ENCODE measurements around the gene AMPD2.

DNA sequence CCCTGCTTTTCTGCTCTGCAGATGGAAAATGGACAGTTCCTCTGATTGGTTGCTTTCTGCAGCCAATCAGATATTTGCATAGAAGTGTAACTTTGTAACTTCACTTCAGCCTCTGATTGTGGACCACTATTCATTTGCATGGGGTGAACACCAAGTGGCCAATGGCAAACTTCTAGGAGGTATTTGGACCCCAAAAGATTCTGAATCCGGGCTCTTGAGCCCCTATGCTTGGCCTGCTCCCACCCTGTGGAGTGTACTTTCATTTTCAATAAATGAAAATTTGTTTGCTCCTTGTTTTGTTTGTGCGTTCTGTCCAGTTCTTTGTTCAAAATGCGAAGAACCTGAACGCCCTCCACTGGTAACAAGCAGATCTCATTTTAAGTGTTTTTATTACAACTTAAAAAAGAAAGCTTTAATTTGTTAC is 29.9 kb downstream of the AMPD2 start:
- TF ChIP-seq, protein P1, sequence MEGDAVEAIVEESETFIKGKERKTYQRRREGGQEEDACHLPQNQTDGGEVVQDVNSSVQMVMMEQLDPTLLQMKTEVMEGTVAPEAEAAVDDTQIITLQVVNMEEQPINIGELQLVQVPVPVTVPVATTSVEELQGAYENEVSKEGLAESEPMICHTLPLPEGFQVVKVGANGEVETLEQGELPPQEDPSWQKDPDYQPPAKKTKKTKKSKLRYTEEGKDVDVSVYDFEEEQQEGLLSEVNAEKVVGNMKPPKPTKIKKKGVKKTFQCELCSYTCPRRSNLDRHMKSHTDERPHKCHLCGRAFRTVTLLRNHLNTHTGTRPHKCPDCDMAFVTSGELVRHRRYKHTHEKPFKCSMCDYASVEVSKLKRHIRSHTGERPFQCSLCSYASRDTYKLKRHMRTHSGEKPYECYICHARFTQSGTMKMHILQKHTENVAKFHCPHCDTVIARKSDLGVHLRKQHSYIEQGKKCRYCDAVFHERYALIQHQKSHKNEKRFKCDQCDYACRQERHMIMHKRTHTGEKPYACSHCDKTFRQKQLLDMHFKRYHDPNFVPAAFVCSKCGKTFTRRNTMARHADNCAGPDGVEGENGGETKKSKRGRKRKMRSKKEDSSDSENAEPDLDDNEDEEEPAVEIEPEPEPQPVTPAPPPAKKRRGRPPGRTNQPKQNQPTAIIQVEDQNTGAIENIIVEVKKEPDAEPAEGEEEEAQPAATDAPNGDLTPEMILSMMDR (IDR thresholded peaks at IDR 0.05; ENCODE audit: low read depth, low read length, missing input control): peak; percentile 21
- TF ChIP-seq, protein P2, sequence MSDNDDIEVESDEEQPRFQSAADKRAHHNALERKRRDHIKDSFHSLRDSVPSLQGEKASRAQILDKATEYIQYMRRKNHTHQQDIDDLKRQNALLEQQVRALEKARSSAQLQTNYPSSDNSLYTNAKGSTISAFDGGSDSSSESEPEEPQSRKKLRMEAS (IDR thresholded peaks at IDR 0.05): no peak
- TF ChIP-seq, protein P3, sequence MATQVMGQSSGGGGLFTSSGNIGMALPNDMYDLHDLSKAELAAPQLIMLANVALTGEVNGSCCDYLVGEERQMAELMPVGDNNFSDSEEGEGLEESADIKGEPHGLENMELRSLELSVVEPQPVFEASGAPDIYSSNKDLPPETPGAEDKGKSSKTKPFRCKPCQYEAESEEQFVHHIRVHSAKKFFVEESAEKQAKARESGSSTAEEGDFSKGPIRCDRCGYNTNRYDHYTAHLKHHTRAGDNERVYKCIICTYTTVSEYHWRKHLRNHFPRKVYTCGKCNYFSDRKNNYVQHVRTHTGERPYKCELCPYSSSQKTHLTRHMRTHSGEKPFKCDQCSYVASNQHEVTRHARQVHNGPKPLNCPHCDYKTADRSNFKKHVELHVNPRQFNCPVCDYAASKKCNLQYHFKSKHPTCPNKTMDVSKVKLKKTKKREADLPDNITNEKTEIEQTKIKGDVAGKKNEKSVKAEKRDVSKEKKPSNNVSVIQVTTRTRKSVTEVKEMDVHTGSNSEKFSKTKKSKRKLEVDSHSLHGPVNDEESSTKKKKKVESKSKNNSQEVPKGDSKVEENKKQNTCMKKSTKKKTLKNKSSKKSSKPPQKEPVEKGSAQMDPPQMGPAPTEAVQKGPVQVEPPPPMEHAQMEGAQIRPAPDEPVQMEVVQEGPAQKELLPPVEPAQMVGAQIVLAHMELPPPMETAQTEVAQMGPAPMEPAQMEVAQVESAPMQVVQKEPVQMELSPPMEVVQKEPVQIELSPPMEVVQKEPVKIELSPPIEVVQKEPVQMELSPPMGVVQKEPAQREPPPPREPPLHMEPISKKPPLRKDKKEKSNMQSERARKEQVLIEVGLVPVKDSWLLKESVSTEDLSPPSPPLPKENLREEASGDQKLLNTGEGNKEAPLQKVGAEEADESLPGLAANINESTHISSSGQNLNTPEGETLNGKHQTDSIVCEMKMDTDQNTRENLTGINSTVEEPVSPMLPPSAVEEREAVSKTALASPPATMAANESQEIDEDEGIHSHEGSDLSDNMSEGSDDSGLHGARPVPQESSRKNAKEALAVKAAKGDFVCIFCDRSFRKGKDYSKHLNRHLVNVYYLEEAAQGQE (IDR thresholded peaks at IDR 0.05): no peak
- no peak for TF ChIP-seq GABPA (IDR thresholded peaks at IDR 0.05 in 1 of 2, conservative IDR thresholded peaks at IDR 0.05 in 1 of 2)
- no peak for TF ChIP-seq RXRA (IDR thresholded peaks at IDR 0.05)
- no peak for TF ChIP-seq TAF1 (conservative IDR thresholded peaks at IDR 0.05)
- TF ChIP-seq, protein P4, sequence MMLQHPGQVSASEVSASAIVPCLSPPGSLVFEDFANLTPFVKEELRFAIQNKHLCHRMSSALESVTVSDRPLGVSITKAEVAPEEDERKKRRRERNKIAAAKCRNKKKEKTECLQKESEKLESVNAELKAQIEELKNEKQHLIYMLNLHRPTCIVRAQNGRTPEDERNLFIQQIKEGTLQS (IDR thresholded peaks at IDR 0.05): no peak
- TF ChIP-seq HNF4G (IDR thresholded peaks at IDR 0.05): no peak
- TF ChIP-seq, protein P5, sequence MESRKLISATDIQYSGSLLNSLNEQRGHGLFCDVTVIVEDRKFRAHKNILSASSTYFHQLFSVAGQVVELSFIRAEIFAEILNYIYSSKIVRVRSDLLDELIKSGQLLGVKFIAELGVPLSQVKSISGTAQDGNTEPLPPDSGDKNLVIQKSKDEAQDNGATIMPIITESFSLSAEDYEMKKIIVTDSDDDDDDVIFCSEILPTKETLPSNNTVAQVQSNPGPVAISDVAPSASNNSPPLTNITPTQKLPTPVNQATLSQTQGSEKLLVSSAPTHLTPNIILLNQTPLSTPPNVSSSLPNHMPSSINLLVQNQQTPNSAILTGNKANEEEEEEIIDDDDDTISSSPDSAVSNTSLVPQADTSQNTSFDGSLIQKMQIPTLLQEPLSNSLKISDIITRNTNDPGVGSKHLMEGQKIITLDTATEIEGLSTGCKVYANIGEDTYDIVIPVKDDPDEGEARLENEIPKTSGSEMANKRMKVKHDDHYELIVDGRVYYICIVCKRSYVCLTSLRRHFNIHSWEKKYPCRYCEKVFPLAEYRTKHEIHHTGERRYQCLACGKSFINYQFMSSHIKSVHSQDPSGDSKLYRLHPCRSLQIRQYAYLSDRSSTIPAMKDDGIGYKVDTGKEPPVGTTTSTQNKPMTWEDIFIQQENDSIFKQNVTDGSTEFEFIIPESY (IDR thresholded peaks at IDR 0.05): no peak
- TF ChIP-seq SP1 (IDR thresholded peaks at IDR 0.05): no peak
- no peak for TF ChIP-seq EGR1 (IDR thresholded peaks at IDR 0.05; ENCODE audit: low read depth in 2 of 2)
- no peak for TF ChIP-seq HNF4A (conservative IDR thresholded peaks at IDR 0.05)

Data from liver (tissue), 3 donors.